Activated naive CD4-positive, alpha-beta T cell (primary cell): ENCODE results near the gene DNAJC7.

Source experiments
- DNase-seq, 4 experiments: peaks; one replicate each; lab custom pipeline; 2025; lab: John Stamatoyannopoulos, UW

Gene DNAJC7

GRCh38 chr17:41975099-41976083 is 41.8 kb downstream of the DNAJC7 start:
- no peak for DNase-seq

GRCh38 chr17:41974658-41975057 is 42.6 kb downstream of the DNAJC7 start:
- no peak for DNase-seq

GRCh38 chr17:41974031-41974430 is 43.2 kb downstream of the DNAJC7 start:
- DNase-seq = no peak

GRCh38 chr17:41973408-41973811 is 43.8 kb downstream of the DNAJC7 start:
- DNase-seq = no peak

- no peak for DNase-seq
These were observed 44.5 kb downstream of the DNAJC7 start for GRCh38 chr17:41972571-41973407.

GRCh38 chr17:41971721-41972523 is 45.3 kb downstream of the DNAJC7 start:
- no peak for DNase-seq

- DNase-seq = no peak
These were observed 46.3 kb downstream of the DNAJC7 start for GRCh38 chr17:41970901-41971331.

- no peak for DNase-seq
These were observed 48.6 kb downstream of the DNAJC7 start for GRCh38 chr17:41968676-41969075.

GRCh38 chr17:41967921-41968578 is 49.2 kb downstream of the DNAJC7 start:
- no peak for DNase-seq

GRCh38 chr17:41967141-41967920 is 49.9 kb downstream of the DNAJC7 start:
- peak in 2 of 4 experiments; percentile 27 to 61 for DNase-seq

- DNase-seq = peak; percentile 76 to 94 (median 82)
These were observed 50.6 kb downstream of the DNAJC7 start, which contains the start of gene CNP for GRCh38 chr17:41966463-41967140. Gene CNP (plus strand): TSS chr17:41966795. CDS start chr17:41966885, 90 bp downstream.

GRCh38 chr17:41965694-41966462 is 51.4 kb downstream of the DNAJC7 start:
- peak in 3 of 4 experiments; percentile 16 to 53 (median 32) for DNase-seq

GRCh38 chr17:41962768-41963434 is 54.3 kb downstream of the DNAJC7 start:
- peak; percentile 22 to 61 (median 46) for DNase-seq

- no peak for DNase-seq
These were observed 55.1 kb downstream of the DNAJC7 start for GRCh38 chr17:41962111-41962510.

- DNase-seq = no peak
These were observed 57.7 kb downstream of the DNAJC7 start for GRCh38 chr17:41959336-41960095.

- no peak for DNase-seq
These were observed 58.3 kb downstream of the DNAJC7 start for GRCh38 chr17:41959030-41959335.

- no peak for DNase-seq
These were observed 59.3 kb downstream of the DNAJC7 start for GRCh38 chr17:41957869-41958439.
